DMS153 treated with DMSO at 0.1 percent for 48 hours (cell line): Measurements from ENCODE around the gene PSMD8.
"Not testable (repeated sequence)": the region's sequence is repeated elsewhere in the genome, so short reads cannot be mapped to it uniquely, and the experiment has no call there.

Source experiments
- DNase-seq: peaks from one replicate; lab custom pipeline; 2025; ENCODE audit not compliant: unreplicated experiment; lab: John Stamatoyannopoulos, UW

The PSMD8 gene

DNA sequence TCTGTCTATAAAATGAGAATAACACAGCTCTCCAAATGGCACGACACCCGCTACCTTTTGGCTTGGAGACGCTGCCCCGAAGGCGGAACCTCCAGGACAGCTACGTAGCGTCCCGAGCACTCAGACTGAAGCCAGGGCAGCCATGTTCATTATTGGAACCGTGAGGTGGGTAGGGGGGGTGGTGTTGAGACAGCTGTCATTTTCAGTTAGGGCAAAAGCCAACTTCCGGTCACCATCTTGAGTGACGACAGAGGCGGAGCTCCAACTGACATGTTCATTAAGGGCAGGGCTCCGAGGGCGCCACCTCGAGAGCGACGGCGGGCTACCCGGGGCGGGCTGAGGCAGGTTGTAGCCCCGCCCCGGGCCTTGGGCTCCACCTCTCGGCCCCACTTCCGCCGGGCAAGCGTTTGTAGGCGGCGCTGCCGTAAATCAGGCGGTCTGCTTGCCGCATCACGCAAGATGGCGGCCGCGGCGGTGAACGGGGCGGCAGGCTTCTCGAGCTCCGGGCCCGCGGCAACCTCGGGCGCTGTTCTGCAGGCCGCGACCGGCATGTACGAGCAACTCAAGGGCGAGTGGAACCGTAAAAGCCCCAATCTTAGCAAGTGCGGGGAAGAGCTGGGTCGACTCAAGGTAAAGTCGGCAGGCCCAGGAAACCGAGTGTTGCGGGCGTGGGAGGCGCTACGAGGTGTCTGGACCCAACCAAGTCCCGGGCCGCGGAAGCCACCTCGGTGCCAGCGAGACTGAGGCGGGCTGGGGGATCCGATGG lies at the start of gene PSMD8:
TSS of gene PSMD8 (plus strand) at position 240 of the 766 bp plus-strand sequence. CDS start at position 271, 31 bp downstream.
- DNase-seq, result peak; percentile 97

DNA sequence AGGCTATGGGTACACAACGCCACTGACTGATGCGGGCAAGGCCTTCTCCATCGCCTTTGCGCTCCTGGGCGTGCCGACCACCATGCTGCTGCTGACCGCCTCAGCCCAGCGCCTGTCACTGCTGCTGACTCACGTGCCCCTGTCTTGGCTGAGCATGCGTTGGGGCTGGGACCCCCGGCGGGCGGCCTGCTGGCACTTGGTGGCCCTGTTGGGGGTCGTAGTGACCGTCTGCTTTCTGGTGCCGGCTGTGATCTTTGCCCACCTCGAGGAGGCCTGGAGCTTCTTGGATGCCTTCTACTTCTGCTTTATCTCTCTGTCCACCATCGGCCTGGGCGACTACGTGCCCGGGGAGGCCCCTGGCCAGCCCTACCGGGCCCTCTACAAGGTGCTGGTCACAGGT lies 47.8 kb upstream of the PSMD8 start:
- no peak for DNase-seq

DNA sequence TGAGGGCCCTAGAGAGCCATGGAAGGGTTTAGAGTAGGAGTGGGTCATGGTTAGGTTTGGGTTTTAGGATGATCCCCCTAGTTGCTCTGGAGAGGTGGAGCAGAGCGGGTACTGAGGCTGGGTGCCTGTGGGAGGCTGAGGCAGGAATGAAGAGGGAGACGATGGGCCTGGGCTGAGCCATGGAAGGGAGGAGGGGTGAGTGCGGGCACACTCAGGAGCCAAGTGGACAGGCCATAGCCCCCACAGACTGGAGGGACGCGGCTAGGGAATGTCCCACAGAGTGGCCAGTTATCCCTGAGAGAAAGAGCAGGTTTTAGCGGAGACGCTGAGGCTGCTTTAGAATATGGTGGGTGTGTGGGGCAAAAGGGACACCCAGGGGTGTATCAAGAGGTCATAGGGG lies 44.7 kb upstream of the PSMD8 start:
- DNase-seq, result no peak

DNA sequence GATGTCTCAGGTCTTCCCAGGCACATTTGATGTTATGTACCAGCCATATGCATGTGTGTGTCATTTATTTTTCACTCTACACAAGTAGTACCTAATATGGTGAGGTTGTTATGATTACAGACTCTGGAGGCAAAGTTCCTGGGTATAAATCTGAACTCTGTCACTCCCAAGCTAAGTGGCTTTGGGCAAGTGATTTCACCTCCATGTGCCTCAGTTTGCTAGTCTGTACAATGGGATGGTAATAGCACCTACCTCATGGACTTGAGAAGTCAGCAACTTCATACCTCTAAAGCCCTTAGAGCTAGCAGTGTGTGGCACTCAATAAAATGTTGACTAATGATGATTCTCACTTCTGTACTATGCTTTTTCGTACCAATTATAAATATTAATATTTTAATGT lies 42.6 kb upstream of the PSMD8 start:
- no peak for DNase-seq

DNA sequence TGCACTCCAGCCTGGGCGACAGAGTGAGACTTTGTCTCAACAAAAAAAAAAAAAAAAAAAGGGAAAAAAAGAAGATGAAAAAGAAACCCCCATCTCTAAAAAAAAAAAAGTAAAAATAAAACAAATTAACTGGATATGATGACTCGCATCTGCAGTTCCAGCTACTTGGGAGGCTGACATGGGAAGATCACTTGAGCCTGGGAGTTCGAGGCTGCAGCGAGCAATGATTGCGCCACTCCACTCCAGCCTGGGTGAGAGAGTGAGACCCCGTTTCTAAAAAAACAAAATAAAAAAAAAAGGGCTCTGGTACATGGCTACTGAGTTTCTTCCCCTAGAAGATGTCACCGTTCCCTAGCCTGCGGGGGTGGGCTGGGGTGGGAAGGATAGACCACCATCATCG lies 41.1 kb upstream of the PSMD8 start:
- DNase-seq, result no peak

DNA sequence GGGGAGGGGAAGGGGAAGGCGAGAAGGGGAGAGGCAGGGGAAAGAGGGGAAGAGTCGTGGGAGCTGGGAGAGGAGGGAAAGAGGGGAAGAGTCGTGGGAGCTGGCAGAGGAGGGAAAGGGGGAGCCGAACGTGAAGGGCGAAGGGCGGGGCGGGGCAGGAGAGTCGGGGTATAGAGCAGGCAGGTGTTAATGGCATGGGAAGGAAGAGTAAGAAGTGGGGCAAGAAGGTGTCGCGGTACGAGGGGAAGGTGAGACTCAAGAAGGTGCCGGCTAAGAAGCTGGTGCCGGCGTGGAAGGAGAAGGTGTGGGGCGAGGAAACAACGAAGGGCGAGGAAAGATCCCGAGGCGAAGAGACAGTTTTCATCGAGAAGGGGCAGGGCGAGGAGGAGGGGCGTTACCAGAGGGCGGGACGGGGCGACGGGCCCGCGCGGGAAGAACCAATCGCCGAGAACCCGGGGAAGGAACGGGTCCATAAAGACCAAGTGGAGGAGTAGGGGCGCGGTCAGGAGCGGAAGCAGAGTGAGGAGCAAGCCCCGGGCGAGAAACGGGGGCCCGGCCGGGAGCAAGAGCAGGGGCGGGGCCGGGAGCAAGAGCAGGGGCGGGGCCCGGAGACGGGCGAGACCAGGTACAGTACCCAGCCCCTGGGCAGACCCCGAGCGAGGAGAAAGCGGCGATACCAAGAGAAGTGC lies 38.3 kb upstream of the PSMD8 start:
- DNase-seq, result peak; percentile 92

DNA sequence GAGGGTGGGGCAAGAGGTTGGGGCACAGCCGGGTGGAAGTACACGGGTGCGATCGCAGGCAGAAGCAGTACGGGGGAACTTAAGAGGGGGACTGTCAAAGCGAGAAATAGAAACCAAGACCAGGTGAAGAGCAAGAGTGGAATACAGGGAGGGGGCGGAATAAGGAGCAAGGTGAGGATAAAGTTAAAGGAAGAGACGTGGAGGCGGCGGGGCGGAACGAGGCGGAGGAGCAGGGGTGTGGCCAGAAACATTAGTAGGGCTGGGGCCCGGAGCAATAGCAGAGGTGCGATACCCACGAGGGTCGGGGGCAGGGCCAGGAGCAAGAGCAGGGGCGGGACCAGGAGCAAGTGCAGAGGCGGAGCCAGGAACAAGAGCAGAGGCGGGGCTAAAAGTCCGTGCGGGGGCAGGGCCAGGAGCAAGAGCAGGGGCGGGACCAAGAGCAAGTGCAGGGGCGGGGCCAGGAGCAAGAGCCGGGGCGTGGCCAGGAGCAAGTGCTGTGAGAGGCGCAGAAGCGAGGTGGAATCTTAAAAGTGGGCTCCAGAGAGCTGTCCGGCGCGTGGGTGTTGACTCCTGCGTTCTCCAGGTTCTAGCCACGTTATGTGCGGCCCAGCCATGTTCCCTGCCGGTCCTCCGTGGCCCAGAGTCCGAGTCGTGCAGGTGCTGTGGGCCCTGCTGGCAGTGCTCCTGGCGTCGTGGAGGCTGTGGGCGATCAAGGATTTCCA lies 37.6 kb upstream of the PSMD8 start:
- peak; percentile 95 for DNase-seq

DNA sequence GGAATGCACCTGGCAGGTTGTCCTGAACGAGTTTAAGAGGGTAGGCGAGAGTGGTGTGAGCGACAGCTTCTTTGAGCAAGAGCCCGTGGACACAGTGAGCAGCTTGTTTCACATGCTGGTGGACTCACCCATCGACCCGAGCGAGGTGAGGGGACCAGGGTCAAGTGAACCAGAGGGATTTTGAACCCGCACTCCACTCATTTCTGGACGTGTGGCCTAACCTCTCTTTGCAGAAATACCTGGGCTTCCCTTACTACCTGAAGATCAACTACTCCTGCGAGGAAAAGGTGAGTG lies 37.1 kb upstream of the PSMD8 start:
- DNase-seq, result no peak

DNA sequence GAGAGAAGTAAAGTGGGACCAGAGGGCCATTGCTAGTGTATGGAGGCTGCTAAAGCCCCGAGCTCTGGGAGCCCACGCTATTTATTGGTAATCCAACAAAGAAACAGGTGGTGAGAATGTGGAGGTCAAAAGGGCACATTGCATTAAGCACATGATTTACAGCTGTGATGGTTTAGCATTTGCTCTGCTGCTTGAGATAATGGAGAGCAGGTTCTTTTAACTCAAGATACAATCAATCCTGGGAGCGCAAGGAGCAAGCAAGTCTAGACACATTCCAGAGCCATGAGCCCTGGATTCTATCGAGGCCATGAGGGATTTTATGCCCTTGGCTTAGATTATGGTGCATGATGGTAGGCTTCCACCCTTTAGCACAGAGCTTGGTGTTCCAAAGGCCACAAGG lies 35.4 kb upstream of the PSMD8 start:
- not testable (repeated sequence) for DNase-seq

DNA sequence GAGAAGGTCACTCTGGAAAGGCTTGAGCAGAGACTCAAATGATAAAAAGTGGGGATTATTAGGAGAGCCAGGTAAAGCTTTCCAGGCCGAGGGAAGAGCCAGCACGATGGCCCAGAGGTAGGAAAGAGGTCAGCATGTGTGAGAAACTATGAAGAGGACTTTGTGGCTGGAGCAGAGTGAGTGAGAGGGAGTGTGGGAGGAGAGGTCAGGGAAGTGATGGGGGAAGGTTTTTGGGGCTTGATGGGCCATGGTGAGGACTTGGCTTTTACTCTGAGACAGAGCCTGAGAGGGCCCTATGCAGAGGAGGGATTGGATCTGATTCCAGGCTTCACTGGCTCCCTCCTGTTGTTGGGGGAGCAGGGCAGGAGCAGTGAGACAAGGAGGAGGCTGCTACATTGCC lies 33.4 kb upstream of the PSMD8 start:
- no peak for DNase-seq

DNA sequence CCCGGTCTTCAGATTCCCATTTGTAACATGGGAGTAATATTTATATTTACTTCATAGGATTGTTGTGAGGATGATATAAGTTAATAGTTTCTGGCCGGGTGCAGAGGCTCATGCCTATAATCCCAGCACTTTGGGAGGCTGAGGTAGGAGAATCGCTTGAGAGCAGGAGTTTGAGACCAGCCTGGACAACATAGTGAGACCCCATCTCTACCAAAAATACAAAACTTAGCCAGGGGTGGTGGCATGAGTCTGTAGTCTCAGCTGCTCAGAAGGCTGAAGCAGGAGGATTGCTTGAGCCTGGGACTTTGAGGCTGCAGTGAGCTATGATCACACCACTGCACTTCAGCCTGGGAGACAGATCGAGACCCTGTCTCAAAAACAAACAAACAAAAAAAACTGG lies 27.5 kb upstream of the PSMD8 start:
- no peak for DNase-seq

DNA sequence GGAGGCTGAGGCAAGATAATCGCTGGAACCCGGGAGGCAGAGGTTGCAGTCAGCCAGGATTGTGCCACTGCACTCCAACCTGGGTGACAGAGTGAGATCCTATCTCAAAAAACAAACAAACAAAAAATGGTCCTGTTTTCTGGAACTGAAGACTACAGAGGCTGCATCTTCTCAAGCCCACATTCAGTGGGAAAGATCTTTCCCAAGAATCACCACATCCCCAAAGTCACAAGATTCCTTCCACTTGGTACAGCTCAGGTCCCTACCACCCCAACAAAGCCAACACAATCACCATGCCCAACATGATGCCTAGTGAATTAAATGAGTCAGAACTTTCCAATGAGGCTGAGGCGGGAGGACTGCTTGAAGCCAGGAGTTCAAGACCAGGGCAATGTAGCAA lies 23.5 kb upstream of the PSMD8 start:
- no peak for DNase-seq

DNA sequence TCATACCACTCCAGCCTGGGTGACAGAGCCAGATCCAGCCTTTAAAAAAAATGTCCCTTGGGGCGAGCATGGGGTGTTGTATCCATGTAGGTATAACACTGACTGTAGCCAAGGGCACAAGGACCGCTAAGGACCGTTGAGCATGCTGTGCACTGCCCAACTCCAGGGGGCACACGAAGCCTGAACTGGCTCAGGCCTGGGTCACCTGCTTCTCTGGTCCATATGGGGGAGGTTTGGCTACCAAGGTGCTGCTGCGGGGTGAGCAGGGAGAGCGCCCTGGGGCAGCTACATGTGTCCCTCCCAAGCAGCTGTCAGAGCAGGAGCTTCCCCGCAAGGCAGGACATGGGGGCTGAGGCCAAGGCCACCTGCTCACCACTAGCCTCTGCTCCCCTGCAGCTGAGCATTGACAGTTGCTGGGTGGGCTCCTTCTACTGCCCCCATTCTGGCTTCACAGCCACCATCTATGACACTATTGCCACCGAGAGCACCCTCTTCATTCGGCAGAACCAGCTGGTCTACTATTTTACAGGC lies 22.4 kb upstream of the PSMD8 start:
- no peak for DNase-seq

DNA sequence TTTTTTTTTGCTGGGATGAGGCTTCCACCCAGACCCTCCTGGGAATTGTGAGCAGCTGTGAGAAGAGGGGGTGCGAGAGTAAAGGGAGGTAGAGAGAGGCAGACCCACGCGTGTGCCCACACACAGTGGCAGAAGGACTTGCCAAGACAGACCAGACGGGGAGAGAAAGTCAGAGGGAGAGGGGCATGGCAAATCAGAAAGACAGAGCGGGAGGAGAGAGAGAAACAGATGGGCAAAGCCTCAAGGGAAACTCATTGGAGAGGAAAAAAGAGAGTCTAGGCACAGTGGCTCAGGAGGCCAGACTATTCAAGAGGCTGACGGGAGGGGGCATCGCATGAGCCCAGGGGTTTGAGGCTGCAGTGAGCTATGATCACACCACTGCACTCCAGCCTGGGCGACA lies 21.8 kb upstream of the PSMD8 start:
- no peak for DNase-seq

DNA sequence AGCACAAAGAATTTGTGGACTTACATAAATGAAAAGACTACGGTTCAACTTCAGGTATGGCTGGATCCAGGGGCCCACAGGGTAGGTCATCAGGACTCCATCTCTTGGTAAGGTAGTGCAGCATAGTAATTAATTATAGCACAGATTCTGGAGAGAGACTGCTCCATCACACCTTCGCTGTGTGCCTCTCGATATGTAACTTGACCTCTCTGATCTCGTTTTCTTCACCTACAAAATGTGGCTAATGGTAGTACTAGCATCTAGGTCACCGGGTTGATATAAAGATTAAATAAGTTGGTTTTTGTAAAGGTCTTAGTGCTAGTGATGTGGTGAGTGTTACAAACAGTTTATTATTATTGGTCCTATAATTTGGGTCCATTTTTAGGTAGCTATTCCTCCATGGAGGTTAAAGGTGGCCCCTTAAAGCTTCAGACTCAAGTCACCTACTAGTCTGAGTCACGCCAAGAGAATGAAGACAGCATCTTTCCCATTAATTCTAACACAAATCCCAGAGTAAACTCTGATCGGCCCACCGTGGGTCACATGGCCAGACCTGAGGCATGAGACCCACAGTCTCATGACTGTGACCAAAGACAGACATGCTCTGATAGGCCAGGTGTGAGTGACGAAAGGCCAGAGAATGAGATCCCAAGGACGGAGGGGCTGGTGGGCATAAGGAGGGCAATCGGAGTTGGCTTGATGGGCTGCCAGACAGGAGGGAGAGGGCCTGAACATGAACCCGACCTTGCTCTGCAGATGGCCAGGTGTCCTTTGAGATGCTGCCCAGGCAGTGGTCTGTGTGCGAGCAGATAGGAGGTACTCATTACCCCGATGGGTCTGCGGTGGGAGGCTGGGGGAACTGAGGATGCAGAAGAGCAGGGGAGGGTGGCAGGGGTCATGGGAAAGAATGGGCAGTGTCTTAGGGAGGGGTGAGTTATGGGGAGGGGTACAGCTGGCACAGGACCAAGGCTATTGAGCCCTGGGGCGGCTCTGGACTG lies 18.3 kb upstream of the PSMD8 start:
- no peak for DNase-seq

DNA sequence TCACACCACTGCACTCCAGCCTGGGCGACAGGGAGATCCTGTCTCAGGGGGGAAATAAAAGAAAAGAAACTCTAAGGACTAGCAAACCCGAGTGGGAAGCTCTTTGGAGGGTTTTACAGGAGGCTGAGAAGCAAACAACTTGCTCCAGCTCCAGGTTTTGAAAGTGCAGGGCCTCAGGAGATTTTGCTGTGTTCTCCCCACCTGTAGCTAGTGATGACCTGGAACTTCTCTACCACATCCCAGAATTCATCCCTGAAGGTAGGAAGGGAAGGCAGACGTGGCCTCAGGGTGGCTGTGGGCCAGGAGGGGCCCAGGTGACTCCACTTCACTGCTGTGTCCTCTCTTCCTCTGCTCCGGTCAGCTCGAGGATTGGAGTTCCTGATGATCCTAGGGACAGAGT lies 16.3 kb upstream of the PSMD8 start:
- DNase-seq, result no peak

DNA sequence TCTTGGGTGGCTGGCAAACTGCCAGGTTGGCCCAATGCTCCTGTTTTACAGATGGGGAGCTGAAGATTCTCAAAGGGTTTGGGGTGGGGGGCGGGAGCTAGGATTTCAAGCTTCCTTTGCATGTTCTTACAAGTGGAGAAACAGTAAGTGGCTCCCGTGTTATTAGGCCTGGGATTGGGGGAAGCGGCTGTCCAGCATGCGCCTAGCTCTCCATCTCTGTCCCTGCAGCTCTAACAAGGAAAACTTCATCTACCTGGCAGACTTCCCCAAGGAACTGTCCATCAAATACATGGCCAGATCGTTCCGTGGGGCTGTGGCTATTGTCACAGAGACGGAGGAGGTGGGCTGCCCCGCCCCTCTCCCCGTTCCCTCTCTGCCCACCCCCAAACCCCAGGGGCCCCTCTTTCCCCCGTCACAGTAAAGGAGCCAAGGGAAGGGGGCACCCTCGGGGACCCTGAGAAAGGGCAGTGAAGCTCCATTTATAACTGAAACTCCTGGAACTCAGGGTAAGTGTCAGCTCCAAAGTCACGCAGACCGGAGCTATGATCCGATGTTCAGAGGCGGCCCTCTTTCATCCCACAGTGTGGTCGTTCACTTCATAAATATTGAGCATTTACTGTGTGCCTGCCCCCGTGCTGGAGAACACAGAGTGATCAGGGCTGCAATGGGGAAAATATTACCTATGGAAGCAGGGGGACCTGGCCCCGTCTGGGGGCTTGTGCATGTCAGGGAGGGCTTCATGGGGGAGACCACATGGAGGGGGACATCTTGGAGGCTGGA lies 14.9 kb upstream of the PSMD8 start:
- DNase-seq, result no peak

DNA sequence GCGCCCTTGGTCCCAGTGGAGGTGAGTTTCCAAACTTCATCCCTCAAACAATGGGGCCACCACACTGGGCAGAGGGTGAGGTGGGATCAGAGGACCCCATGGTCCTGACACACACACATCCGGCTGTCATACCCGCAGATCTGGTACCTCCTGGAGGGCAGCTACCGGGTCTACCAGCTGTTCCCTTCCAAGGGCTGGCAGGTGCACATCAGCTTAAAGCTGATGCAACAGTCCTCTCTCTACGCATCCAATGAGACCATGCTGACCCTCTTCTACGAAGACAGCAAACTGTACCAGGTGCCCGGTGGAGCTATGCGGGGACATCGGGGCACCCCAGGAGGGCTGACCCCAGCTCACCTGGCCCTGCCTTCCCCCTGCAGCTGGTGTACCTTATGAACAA lies 14.0 kb upstream of the PSMD8 start:
- DNase-seq, result no peak

DNA sequence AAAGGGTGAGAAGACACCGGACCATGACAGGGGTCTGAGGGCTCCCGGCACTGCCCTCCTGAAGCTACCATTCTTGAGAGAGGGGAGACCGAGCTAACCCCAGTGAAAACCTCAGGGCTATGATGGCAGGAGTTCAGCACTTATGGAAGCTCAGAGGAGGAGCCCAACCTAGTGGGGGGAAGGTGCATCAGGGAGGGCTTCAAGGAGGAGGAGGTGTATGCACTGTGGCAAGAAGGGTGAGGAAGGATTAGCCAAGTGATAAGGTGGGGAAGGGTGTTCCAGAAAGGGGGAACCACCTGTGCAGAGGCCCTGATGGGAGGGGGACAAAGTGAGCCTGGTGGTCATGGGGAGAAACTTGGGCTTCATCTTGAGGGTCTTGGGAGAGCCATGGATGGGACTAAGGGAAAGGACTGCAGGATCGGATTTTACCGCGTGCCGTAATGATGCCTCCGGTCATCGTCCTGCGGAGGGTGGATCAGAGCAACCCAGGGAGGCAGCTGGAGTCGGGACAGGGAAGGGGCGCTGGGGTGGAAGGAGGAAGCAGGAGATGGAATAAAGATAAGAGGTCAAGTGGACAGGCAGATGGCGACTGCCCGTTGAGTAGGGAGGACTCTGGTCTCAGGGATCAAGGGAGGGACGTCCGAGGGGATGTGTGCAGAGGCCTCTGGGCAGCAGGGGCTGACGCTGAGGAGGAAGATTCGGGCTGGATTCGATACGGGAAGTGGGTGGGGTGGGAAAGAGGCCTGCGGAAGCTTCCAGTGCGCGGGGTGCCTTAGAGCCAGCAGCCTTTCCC lies 13.3 kb upstream of the PSMD8 start:
- no peak for DNase-seq
